ENCODE results near the gene SNRPA.

The SNRPA gene

GRCh38 chr19:40791996-40792395 lies 41.0 kb downstream of the SNRPA start:
- Histone ChIP-seq H3K4me3 (ENCODE audit: low read length) (no peak overlapping the region), H3K27me3 (ENCODE audit: control insufficient read depth, insufficient read depth, low read length) (no peaks in the 10 kb centered on the region), H3K27ac (ENCODE audit: low read length) (no peak overlapping the region), H3K9me3 (ENCODE audit: control insufficient read depth, insufficient read depth, low read length) (no peaks in the 10 kb centered on the region), H3K4me1 (ENCODE audit: control insufficient read depth, insufficient read depth, low read length) (no peaks in the 10 kb centered on the region), H3K36me3 (ENCODE audit: control insufficient read depth, insufficient read depth, low read length) (no peaks in the 10 kb centered on the region)
- no CpG with 5 or more reads among the region's 3 CpGs for WGBS (ENCODE audit: insufficient coverage, insufficient read length)
- no peak for DNase-seq (ENCODE audit: low read depth, low spot score)

- no CpG with 5 or more reads among the region's 14 CpGs for WGBS (ENCODE audit: insufficient coverage, insufficient read length)
- H3K4me3 ChIP-seq (ENCODE audit: low read length) = no peak overlapping the region
- peaks cover 7% of the 10 kb centered on the region for H3K4me1 ChIP-seq (ENCODE audit: control insufficient read depth, insufficient read depth, low read length)
- no peaks in the 10 kb centered on the region for H3K9me3 ChIP-seq (ENCODE audit: control insufficient read depth, insufficient read depth, low read length)
- no peak for DNase-seq (ENCODE audit: low read depth, low spot score)
- no peaks in the 10 kb centered on the region for H3K27me3 ChIP-seq (ENCODE audit: control insufficient read depth, insufficient read depth, low read length)
- H3K27ac ChIP-seq (ENCODE audit: low read length) = no peak overlapping the region
- peaks cover 15% of the 10 kb centered on the region for H3K36me3 ChIP-seq (ENCODE audit: control insufficient read depth, insufficient read depth, low read length)
Measured at GRCh38 chr19:40797166-40797962, 46.4 kb downstream of the SNRPA start.

GRCh38 chr19:40797963-40798682 lies 47.1 kb downstream of the SNRPA start:
- Histone ChIP-seq H3K27ac (ENCODE audit: low read length) (no peak overlapping the region), H3K36me3 (ENCODE audit: control insufficient read depth, insufficient read depth, low read length) (peaks cover 17% of the 10 kb centered on the region), H3K27me3 (ENCODE audit: control insufficient read depth, insufficient read depth, low read length) (no peaks in the 10 kb centered on the region), H3K4me3 (ENCODE audit: low read length) (peak overlapping the region; percentile 40; the same call in 1 of the 2 replicates), H3K4me1 (ENCODE audit: control insufficient read depth, insufficient read depth, low read length) (peaks cover 7% of the 10 kb centered on the region), H3K9me3 (ENCODE audit: control insufficient read depth, insufficient read depth, low read length) (no peaks in the 10 kb centered on the region)
- no CpG with 5 or more reads among the region's 28 CpGs for WGBS (ENCODE audit: insufficient coverage, insufficient read length)
- DNase-seq (ENCODE audit: low read depth, low spot score) = no peak

DNA sequence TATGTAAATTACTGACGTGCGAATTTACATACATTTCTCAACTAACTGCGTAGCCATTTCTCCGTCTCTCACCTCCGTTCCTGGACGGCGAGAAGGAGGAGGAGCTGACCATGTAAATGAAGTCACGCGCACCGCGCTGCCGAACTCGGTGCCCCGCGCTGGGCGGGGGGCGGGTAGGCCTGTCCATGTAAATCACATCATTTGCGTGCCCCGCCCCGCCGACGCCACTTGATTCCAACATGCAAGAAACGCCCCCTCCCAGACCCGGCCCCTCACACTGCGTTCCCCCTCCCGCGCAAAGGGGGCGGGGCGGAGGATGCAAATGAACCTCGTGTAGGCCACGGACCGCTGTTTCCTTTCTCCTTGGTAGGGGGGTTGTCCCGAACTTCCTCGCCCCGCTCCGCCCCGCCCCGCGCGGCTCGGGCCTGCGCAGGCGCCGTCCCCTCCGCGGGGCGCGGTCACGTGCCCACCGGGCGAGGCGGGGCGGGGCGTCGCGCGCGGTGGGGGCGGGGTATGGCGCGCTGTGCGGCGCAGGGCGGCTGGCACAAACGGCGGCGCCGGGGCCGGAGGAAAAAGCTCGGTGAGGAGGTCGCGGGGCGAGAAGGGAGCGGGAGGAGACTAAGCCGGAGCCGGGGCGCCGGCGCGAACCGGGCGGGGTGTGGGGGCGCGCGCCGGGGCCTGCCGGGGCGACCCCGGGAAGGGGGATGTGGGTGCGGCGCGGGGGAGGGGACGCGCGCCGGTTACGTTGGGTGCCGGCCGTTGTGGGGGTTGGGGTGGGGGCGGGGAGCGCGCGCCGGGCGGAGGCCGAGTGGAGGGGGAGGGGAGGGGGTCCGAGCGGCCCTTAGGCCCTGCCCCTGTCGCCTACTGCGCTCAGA lies 47.9 kb downstream of the SNRPA start, which contains the start of gene EGLN2:
EGLN2 (plus strand) TSS at position 509 of the 875 bp plus-strand sequence. CDS start 1,382 bp downstream, outside the sequence.
- no CpG with 5 or more reads among the region's 110 CpGs for WGBS (ENCODE audit: insufficient coverage, insufficient read length)
- Histone ChIP-seq H3K4me3 (ENCODE audit: low read length) (peak within 1 kb of the TSS; percentile 89), H3K27ac (ENCODE audit: low read length) (no peak within 1 kb of the TSS), H3K4me1 (ENCODE audit: control insufficient read depth, insufficient read depth, low read length) (peaks cover 7% of the 10 kb centered on the region), H3K9me3 (ENCODE audit: control insufficient read depth, insufficient read depth, low read length) (no peaks in the 10 kb centered on the region), H3K27me3 (ENCODE audit: control insufficient read depth, insufficient read depth, low read length) (no peaks in the 10 kb centered on the region), H3K36me3 (ENCODE audit: control insufficient read depth, insufficient read depth, low read length) (peaks cover 17% of the 10 kb centered on the region)
- DNase-seq (ENCODE audit: low read depth, low spot score) = peak; percentile 98

GRCh38 chr19:40799558-40800338 lies 48.7 kb downstream of the SNRPA start:
- Histone ChIP-seq H3K4me1 (ENCODE audit: control insufficient read depth, insufficient read depth, low read length) (peaks cover 7% of the 10 kb centered on the region), H3K9me3 (ENCODE audit: control insufficient read depth, insufficient read depth, low read length) (no peaks in the 10 kb centered on the region), H3K36me3 (ENCODE audit: control insufficient read depth, insufficient read depth, low read length) (peaks cover 17% of the 10 kb centered on the region), H3K27me3 (ENCODE audit: control insufficient read depth, insufficient read depth, low read length) (no peaks in the 10 kb centered on the region), H3K4me3 (ENCODE audit: low read length) (peak overlapping the region; percentile 89), H3K27ac (ENCODE audit: low read length) (no peak overlapping the region)
- no CpG with 5 or more reads among the region's 40 CpGs for WGBS (ENCODE audit: insufficient coverage, insufficient read length)
- no peak for DNase-seq (ENCODE audit: low read depth, low spot score)

DNA sequence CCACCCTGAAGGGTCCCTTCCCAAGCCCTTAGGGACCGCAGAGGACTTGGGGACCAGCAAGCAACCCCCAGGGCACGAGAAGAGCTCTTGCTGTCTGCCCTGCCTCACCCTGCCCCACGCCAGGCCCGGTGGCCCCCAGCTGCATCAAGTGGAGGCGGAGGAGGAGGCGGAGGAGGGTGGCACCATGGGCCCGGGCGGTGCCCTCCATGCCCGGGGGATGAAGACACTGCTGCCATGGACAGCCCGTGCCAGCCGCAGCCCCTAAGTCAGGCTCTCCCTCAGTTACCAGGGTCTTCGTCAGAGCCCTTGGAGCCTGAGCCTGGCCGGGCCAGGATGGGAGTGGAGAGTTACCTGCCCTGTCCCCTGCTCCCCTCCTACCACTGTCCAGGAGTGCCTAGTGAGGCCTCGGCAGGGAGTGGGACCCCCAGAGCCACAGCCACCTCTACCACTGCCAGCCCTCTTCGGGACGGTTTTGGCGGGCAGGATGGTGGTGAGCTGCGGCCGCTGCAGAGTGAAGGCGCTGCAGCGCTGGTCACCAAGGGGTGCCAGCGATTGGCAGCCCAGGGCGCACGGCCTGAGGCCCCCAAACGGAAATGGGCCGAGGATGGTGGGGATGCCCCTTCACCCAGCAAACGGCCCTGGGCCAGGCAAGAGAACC lies 49.5 kb downstream of the SNRPA start:
- peaks cover 7% of the 10 kb centered on the region for H3K4me1 ChIP-seq (ENCODE audit: control insufficient read depth, insufficient read depth, low read length)
- H3K36me3 ChIP-seq (ENCODE audit: control insufficient read depth, insufficient read depth, low read length) = peaks cover 17% of the 10 kb centered on the region
- peak overlapping the region; percentile 89; the same call in 1 of the 2 replicates for H3K4me3 ChIP-seq (ENCODE audit: low read length)
- no CpG with 5 or more reads among the region's 27 CpGs for WGBS (ENCODE audit: insufficient coverage, insufficient read length)
- H3K9me3 ChIP-seq (ENCODE audit: control insufficient read depth, insufficient read depth, low read length) = no peaks in the 10 kb centered on the region
- no peak for DNase-seq (ENCODE audit: low read depth, low spot score)
- H3K27ac ChIP-seq (ENCODE audit: low read length) = no peak overlapping the region
- H3K27me3 ChIP-seq (ENCODE audit: control insufficient read depth, insufficient read depth, low read length) = no peaks in the 10 kb centered on the region

- Histone ChIP-seq H3K4me1 (ENCODE audit: control insufficient read depth, insufficient read depth, low read length) (peaks cover 7% of the 10 kb centered on the region), H3K4me3 (ENCODE audit: low read length) (no peak overlapping the region), H3K27ac (ENCODE audit: low read length) (no peak overlapping the region), H3K36me3 (ENCODE audit: control insufficient read depth, insufficient read depth, low read length) (peaks cover 17% of the 10 kb centered on the region), H3K27me3 (ENCODE audit: control insufficient read depth, insufficient read depth, low read length) (no peaks in the 10 kb centered on the region), H3K9me3 (ENCODE audit: control insufficient read depth, insufficient read depth, low read length) (no peaks in the 10 kb centered on the region)
- DNase-seq (ENCODE audit: low read depth, low spot score) = no peak
- no CpG with 5 or more reads among the region's 27 CpGs for WGBS (ENCODE audit: insufficient coverage, insufficient read length)
Measured at GRCh38 chr19:40800997-40801377, 50.0 kb downstream of the SNRPA start.

DNA sequence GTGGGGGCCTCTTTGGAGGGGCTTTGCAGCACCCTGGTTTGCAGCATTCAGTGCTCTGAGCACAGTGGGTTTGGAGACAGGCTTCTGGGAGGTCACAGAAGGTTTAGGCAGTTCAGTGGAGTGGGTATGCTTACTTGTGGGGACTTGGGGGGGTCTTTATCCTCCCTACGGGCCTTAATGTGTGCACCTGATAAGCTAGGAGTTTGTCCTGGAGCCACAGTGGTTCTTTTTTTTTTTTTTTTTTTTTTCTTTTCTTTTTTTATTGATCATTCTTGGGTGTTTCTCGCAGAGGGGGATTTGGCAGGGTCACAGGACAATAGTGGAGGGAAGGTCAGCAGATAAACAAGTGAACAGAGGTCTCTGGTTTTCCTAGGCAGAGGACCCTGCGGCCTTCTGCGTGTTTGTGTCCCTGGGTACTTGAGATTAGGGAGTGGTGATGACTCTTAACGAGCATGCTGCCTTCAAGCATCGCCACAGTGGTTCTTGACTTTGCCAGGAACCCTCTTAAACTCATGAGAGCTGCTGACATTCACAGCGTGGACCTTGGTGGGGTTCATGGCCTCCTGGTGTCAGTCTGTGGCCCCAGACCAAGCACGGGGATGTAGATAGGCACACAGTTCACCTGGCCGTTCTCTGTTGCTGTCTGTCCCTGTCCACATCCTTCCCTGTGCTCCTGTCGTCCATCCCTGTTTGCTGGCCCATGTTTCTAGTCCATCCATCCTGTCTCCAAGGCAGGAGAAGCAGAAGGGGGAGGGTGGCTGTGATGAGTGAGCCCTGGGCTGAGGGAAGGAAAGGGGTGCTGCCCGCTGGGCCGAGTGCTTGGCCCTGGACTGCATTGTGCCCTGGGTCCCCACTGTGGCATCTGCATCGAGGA lies 50.7 kb downstream of the SNRPA start:
- WGBS (ENCODE audit: insufficient coverage, insufficient read length) = no CpG with 5 or more reads among the region's 13 CpGs
- H3K27ac ChIP-seq (ENCODE audit: low read length) = no peak overlapping the region
- H3K4me1 ChIP-seq (ENCODE audit: control insufficient read depth, insufficient read depth, low read length) = peaks cover 7% of the 10 kb centered on the region
- DNase-seq (ENCODE audit: low read depth, low spot score) = no peak
- no peak overlapping the region for H3K4me3 ChIP-seq (ENCODE audit: low read length)
- H3K27me3 ChIP-seq (ENCODE audit: control insufficient read depth, insufficient read depth, low read length) = no peaks in the 10 kb centered on the region
- H3K36me3 ChIP-seq (ENCODE audit: control insufficient read depth, insufficient read depth, low read length) = peaks cover 17% of the 10 kb centered on the region
- H3K9me3 ChIP-seq (ENCODE audit: control insufficient read depth, insufficient read depth, low read length) = no peaks in the 10 kb centered on the region
